ENCODE data around the gene TRAM2.

- TF ChIP-seq POLR2A (IDR thresholded peaks at IDR 0.05) (no peak), CTCF (IDR thresholded peaks at IDR 0.05) (no peak)
Observed at GRCh38 chr6:52522655-52523054, 54.2 kb downstream of the TRAM2 start.

Data from right lobe of liver (tissue), 4 donors.